Mesenchymal stem cell (in vitro differentiated cells and primary cell): ENCODE results near the gene STUB1.

Source experiments
- DNase-seq: peaks from one replicate; pipeline ENCODE4 v3.0.0-alpha.2; 2013
- H2AFZ ChIP-seq: one replicate; pipeline ENCODE4 v1.6.1; 2013; ENCODE audit warnings: low read depth, mild to moderate bottlenecking, control low read depth, inconsistent platforms, low read length, moderate library complexity
- H2AK5ac ChIP-seq: 2 replicates; pipeline ENCODE4 v1.6.1; 2013; ENCODE audit warnings: low read length, moderate library complexity, mild to moderate bottlenecking, inconsistent platforms; ENCODE audit not compliant: severe bottlenecking
- H2BK120ac ChIP-seq: one replicate; pipeline ENCODE4 v1.6.1; 2013; ENCODE audit warnings: low read depth, mild to moderate bottlenecking, inconsistent platforms, low read length, moderate library complexity
- H2BK12ac ChIP-seq, 2 experiments: one replicate each; pipeline ENCODE4 v1.6.1; 2013; ENCODE audit warnings: inconsistent platforms in 2 of 2, low read length in 2 of 2, mild to moderate bottlenecking in 2 of 2, moderate library complexity in 2 of 2, control low read depth in 1 of 2
- H2BK15ac ChIP-seq: one replicate; pipeline ENCODE4 v1.6.1; 2013; ENCODE audit warnings: mild to moderate bottlenecking, low read depth, inconsistent platforms; ENCODE audit not compliant: poor library complexity, severe bottlenecking
- H2BK5ac ChIP-seq: 2 replicates; pipeline ENCODE4 v1.6.1; 2013; ENCODE audit warnings: low read depth, mild to moderate bottlenecking, low read length, control low read depth, inconsistent platforms; ENCODE audit not compliant: poor library complexity, severe bottlenecking
- H3K14ac ChIP-seq, 2 experiments: one replicate each; pipeline ENCODE4 v1.6.1; 2013; ENCODE audit warnings: inconsistent platforms in 2 of 2, low read length in 2 of 2, control low read depth in 1 of 2, mild to moderate bottlenecking in 1 of 2, moderate library complexity in 1 of 2
- H3K18ac ChIP-seq, 2 experiments: one replicate each; pipeline ENCODE4 v1.6.1; 2013; ENCODE audit warnings: inconsistent platforms in 2 of 2, low read length in 2 of 2, control low read depth in 1 of 2, low read depth in 1 of 2, mild to moderate bottlenecking in 1 of 2
- H3K23ac ChIP-seq, 2 experiments: one replicate each; pipeline ENCODE4 v1.6.1; 2013; ENCODE audit warnings: inconsistent platforms in 2 of 2, low read length in 2 of 2, mild to moderate bottlenecking in 2 of 2, moderate library complexity in 2 of 2, control low read depth in 1 of 2
- H3K27ac ChIP-seq: 2 replicates; pipeline ENCODE4 v1.5.1; 2013; ENCODE audit warnings: mild to moderate bottlenecking, moderate library complexity, low read length, control low read depth, inconsistent platforms; ENCODE audit not compliant: poor library complexity, severe bottlenecking
- H3K27me3 ChIP-seq, 2 experiments: 2 replicates each; pipeline versions ENCODE4 v1.6.1 to v1.7.0; 2013; ENCODE audit warnings: low read length in 2 of 2, mild to moderate bottlenecking in 2 of 2, moderate library complexity in 2 of 2, control low read depth in 1 of 2, inconsistent platforms in 1 of 2; ENCODE audit not compliant: control insufficient read depth in 1 of 2, insufficient read depth in 1 of 2
- H3K36me3 ChIP-seq, 2 experiments: 2 replicates each; pipeline versions ENCODE4 v1.6.1 to v1.7.0; 2013; ENCODE audit warnings: low read length in 2 of 2, control low read depth in 1 of 2, inconsistent platforms in 1 of 2, low read depth in 1 of 2, mild to moderate bottlenecking in 1 of 2; ENCODE audit not compliant: insufficient read depth in 2 of 2, control insufficient read depth in 1 of 2
- H3K4ac ChIP-seq, 2 experiments: one replicate each; pipeline ENCODE4 v1.6.1; 2013; ENCODE audit warnings: inconsistent platforms in 2 of 2, low read length in 2 of 2, mild to moderate bottlenecking in 2 of 2, moderate library complexity in 2 of 2, control low read depth in 1 of 2, low read depth in 1 of 2
- H3K4me1 ChIP-seq: 2 replicates; pipeline ENCODE4 v1.6.1; 2013; ENCODE audit warnings: low read depth, low read length, control low read depth; ENCODE audit not compliant: control insufficient read depth, insufficient read depth
- H3K4me2 ChIP-seq: 2 replicates; pipeline ENCODE4 v1.6.1; 2013; ENCODE audit warnings: low read length, mild to moderate bottlenecking, inconsistent platforms; ENCODE audit not compliant: poor library complexity, severe bottlenecking
- H3K4me3 ChIP-seq, 2 experiments: 2 replicates each; pipeline versions ENCODE4 v1.5.1 to v1.7.0; 2013; ENCODE audit warnings: low read length in 2 of 2, mild to moderate bottlenecking in 2 of 2, control low read depth in 1 of 2, low read depth in 1 of 2; ENCODE audit not compliant: insufficient read depth in 1 of 2
- H3K79me1 ChIP-seq: replicated peaks from 2 replicates; pipeline ENCODE4 v1.6.1; 2013; ENCODE audit warnings: mild to moderate bottlenecking, control low read depth, low read length, inconsistent platforms; ENCODE audit not compliant: poor library complexity, severe bottlenecking
- H3K9ac ChIP-seq: 2 replicates; pipeline ENCODE4 v1.7.0; 2013; ENCODE audit warnings: mild to moderate bottlenecking, low read length, moderate library complexity
- H3K9me3 ChIP-seq: 2 replicates; pipeline ENCODE4 v1.7.0; 2013; ENCODE audit warnings: mild to moderate bottlenecking, low read length; ENCODE audit not compliant: control insufficient read depth
- H4K8ac ChIP-seq: one replicate; pipeline ENCODE4 v1.6.1; 2013; ENCODE audit warnings: inconsistent platforms, mild to moderate bottlenecking, low read length, moderate library complexity
- H4K91ac ChIP-seq: one replicate; pipeline ENCODE4 v1.6.1; 2013; ENCODE audit warnings: mild to moderate bottlenecking, low read length, inconsistent platforms
- WGBS: methylation state at CpG from one replicate; pipeline ENCODE4 v1.1.7; 2013; ENCODE audit warnings: mixed read lengths; 5-methylcytosine and 5-hydroxymethylcytosine counted together

The STUB1 gene

DNA sequence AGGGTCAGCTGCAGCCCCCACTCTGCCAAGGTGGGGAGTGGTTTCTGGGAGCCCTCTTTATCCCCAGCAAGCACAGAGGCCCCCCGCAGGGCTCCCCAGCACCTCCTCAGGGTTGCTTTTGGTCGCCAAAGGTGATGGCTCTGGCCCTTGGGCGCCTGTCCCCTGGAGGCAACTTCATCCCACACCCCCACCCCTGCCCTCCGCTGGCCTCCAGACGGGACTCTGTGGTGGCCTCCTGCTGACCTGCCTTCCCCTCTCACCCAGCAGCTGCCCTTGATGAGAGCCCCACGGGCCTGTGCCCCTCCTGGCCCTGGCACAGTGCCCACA lies 20.1 kb upstream of the STUB1 start:
- H3K4me3 ChIP-seq: no peak overlapping the region
- H3K9ac ChIP-seq: no peak overlapping the region
- no peak for DNase-seq
- no peak overlapping the region for H3K18ac ChIP-seq
- no peak overlapping the region for H2BK5ac ChIP-seq
- no peaks in the 10 kb centered on the region for H3K9me3 ChIP-seq
- H3K27ac ChIP-seq: no peak overlapping the region
- no peak overlapping the region for H3K23ac ChIP-seq
- H2BK12ac ChIP-seq: no peak overlapping the region
- H3K4ac ChIP-seq: no peak overlapping the region
- WGBS: 77% methylated on average over 6 of the region's 6 CpGs
- H3K14ac ChIP-seq: no peak overlapping the region
- H3K36me3 ChIP-seq: peaks cover 0 to 67% of the 10 kb centered on the region in 2 experiments
- H3K79me1 ChIP-seq: no peaks in the 10 kb centered on the region
- H2BK15ac ChIP-seq: no peak overlapping the region
- H4K8ac ChIP-seq: peak overlapping the region; percentile 52
- no peak overlapping the region for H2BK120ac ChIP-seq
- H2AFZ ChIP-seq: no peak overlapping the region
- no peak overlapping the region for H3K4me2 ChIP-seq
- peaks cover 17% of the 10 kb centered on the region for H3K4me1 ChIP-seq
- no peaks in the 10 kb centered on the region for H3K27me3 ChIP-seq
- H4K91ac ChIP-seq: peak overlapping the region; percentile 40
- H2AK5ac ChIP-seq: no peak overlapping the region

DNA sequence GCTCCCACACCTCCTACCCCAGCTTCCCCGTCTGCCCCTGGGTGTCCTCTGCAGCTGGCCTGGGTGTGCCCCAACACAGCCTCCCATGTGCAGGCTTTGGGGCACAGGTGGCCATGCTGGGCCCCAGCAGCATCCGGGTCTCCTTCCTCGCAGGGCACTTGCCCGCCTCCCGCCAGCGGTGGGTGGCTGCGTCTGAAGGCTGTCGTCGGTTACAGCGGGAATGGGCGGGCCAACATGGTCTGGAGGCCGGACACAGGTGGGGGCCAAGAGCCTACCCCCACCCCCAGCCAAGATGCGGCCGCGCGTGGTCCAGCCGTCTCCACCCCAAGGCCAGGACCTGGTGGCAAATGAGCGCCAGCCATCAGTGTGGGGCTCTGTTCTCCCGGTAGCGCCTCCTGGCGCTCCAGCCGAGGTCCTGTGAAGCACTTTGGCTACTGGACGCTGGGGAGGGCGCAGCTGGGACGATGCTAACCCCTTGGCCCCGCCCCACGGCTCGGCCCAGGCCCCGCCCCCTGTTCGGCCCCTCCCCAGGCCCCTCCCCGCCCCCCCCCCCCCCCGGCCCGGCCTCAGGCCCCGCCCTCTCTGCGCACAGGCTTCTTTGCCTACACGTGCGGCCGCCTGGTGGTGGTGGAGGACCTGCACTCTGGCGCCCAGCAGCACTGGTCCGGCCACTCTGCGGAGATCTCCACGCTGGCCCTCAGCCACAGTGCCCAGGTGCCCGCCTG lies 19.6 kb upstream of the STUB1 start:
- Histone ChIP-seq H3K27me3 (no peaks in the 10 kb centered on the region), H2BK5ac (no peak overlapping the region), H3K27ac (no peak overlapping the region), H2BK15ac (peak overlapping the region; percentile 33), H2BK12ac (peak overlapping the region; percentile 29 to 69), H3K9me3 (no peaks in the 10 kb centered on the region), H3K4me3 (no peak overlapping the region), H3K14ac (no peak overlapping the region), H4K8ac (peak overlapping the region; percentile 92), H3K4me2 (peak overlapping the region; percentile 35), H3K4me1 (peaks cover 17% of the 10 kb centered on the region), H3K36me3 (peaks cover 0 to 61% of the 10 kb centered on the region in 2 experiments), H3K4ac (no peak overlapping the region), H2AK5ac (no peak overlapping the region), H3K9ac (peak overlapping the region; percentile 15), H3K18ac (peak overlapping the region; percentile 15 to 64), H3K79me1 (no peaks in the 10 kb centered on the region), H2BK120ac (no peak overlapping the region), H2AFZ (no peak overlapping the region), H3K23ac (no peak overlapping the region), H4K91ac (peak overlapping the region; percentile 64)
- DNase-seq: peak; percentile 90
- 34% methylated on average over 25 of the region's 43 CpGs for WGBS

DNA sequence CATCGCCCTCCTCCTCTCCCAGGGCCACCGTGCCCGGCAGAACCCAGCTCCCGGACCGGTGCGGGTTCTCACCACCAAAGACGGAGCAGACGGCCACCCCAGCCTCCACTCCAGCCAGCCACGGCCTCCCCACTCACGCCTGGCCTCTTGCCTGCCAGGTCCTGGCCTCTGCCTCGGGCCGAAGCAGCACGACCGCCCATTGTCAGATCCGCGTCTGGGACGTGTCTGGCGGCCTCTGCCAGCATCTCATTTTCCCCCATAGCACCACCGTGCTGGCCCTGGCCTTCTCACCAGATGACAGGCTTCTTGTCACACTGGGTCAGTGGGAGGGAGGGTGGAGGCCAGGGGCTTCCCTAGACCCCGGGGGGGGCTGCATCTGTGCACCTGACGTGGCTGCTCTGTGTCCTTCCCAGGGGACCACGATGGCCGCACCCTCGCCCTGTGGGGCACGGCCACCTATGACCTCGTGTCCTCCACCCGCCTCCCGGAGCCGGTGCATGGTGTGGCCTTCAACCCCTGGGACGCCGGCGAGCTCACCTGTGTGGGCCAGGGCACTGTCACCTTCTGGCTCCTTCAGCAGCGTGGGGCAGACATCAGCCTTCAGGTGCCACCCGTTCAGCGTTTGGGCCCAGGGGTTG lies 18.9 kb upstream of the STUB1 start:
- peak overlapping the region; percentile 15 to 64 for H3K18ac ChIP-seq
- H2BK5ac ChIP-seq: no peak overlapping the region
- H3K9ac ChIP-seq: peak overlapping the region; percentile 15
- no peak overlapping the region for H2AFZ ChIP-seq
- H3K23ac ChIP-seq: no peak overlapping the region
- 75% methylated on average over 33 of the region's 35 CpGs for WGBS
- no peak overlapping the region for H3K14ac ChIP-seq
- peak overlapping the region; percentile 33 for H2BK15ac ChIP-seq
- no peak overlapping the region for H3K27ac ChIP-seq
- H3K4me3 ChIP-seq: no peak overlapping the region
- H3K27me3 ChIP-seq: no peaks in the 10 kb centered on the region
- peak overlapping the region in 1 of 2 experiments; percentile 31 for H3K4ac ChIP-seq
- peak overlapping the region; percentile 35 for H3K4me2 ChIP-seq
- no peak for DNase-seq
- H2BK120ac ChIP-seq: no peak overlapping the region
- no peaks in the 10 kb centered on the region for H3K79me1 ChIP-seq
- H4K91ac ChIP-seq: peak overlapping the region; percentile 64
- H3K9me3 ChIP-seq: no peaks in the 10 kb centered on the region
- peak overlapping the region; percentile 29 to 69 for H2BK12ac ChIP-seq
- peaks cover 17% of the 10 kb centered on the region for H3K4me1 ChIP-seq
- H4K8ac ChIP-seq: peak overlapping the region; percentile 92
- peak overlapping the region; percentile 56 for H2AK5ac ChIP-seq
- peaks cover 3 to 59% of the 10 kb centered on the region in 2 experiments for H3K36me3 ChIP-seq

DNA sequence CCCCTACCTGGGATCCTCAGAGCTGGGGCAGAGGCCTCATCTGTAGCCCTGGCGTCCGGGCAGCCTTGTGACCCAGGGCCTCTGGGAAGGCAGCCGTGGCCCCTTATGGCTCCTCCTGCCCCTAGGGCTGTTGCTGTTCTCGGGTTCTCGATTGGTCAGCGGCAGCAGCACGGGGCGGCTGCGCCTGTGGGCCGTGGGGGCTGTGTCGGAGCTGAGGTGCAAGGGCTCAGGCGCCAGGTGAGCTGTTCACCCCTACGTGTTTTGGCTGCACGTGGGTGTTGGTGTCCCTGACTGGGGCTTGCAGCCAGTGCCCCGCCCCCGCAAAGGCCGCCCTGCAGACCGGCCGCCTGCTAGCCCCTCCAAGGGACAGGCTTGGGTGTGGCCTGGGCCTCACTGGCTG lies 18.1 kb upstream of the STUB1 start:
- Histone ChIP-seq H3K4me1 (peaks cover 17% of the 10 kb centered on the region), H2BK12ac (no peak overlapping the region), H3K79me1 (no peaks in the 10 kb centered on the region), H3K36me3 (peaks cover 3 to 57% of the 10 kb centered on the region in 2 experiments), H2BK15ac (no peak overlapping the region), H2AFZ (no peak overlapping the region), H3K4me3 (no peak overlapping the region), H4K8ac (no peak overlapping the region), H3K4me2 (no peak overlapping the region), H3K9me3 (no peaks in the 10 kb centered on the region), H3K23ac (no peak overlapping the region), H3K4ac (no peak overlapping the region), H2BK120ac (no peak overlapping the region), H2AK5ac (no peak overlapping the region), H4K91ac (peak overlapping the region; percentile 63), H3K14ac (no peak overlapping the region), H3K9ac (no peak overlapping the region), H3K27ac (no peak overlapping the region), H3K18ac (no peak overlapping the region), H2BK5ac (no peak overlapping the region), H3K27me3 (no peaks in the 10 kb centered on the region)
- no peak for DNase-seq
- WGBS: 97% methylated on average over 19 of the region's 19 CpGs
